Activated CD8-positive, alpha-beta T cell treated with anti-CD3 and anti-CD28 coated beads for 36 hours (primary cell): Measurements from ENCODE around the gene SGTA. TPM values are rescaled to one million over a fixed set of nuclear protein-coding genes. Genes with fewer than 3 reads are reported as not detected.

Experiments used
- ATAC-seq: fragments of 200-7000 bp; cut with Tn5 transposase; one replicate; pipeline ENCODE4 v1.10.0; 2021; ENCODE audit warnings: mild to moderate bottlenecking, moderate library complexity
- CTCF ChIA-PET: fragments of 350-600 bp; sonication (Branson Sonifier 250); formaldehyde crosslinking; loops from one replicate; lab custom pipeline; 2021; ENCODE audit warnings: antibody characterized with exemption; lab: Charles Lee
- POLR2A ChIA-PET: fragments of 350-600 bp; sonication (Branson Sonifier 250); formaldehyde crosslinking; loops from one replicate; lab custom pipeline; 2021; ENCODE audit warnings: antibody characterized with exemption; lab: Charles Lee
- DNase-seq: peaks from one replicate; pipeline ENCODE4 v3.0.0-alpha.2; 2020
- H3K27ac Mint-ChIP-seq: one replicate; pipeline ENCODE4 v1.8.0; 2021; ENCODE audit warnings: mild to moderate bottlenecking, mixed read lengths
- H3K27me3 Mint-ChIP-seq: one replicate; pipeline ENCODE4 v1.8.0; 2021; ENCODE audit warnings: mixed read lengths
- H3K36me3 Mint-ChIP-seq: one replicate; pipeline ENCODE4 v1.8.0; 2021; ENCODE audit warnings: low read depth, mixed read lengths
- H3K4me1 Mint-ChIP-seq: one replicate; pipeline ENCODE4 v1.8.0; 2021; ENCODE audit warnings: low read depth, mixed read lengths
- H3K4me3 Mint-ChIP-seq: one replicate; pipeline ENCODE4 v1.8.0; 2021; ENCODE audit warnings: mild to moderate bottlenecking, moderate library complexity, mixed read lengths
- H3K9me3 Mint-ChIP-seq: one replicate; pipeline ENCODE4 v1.8.0; 2021; ENCODE audit warnings: mixed read lengths
- intact Hi-C: fragments of 100-400 bp; cut with micrococcal nuclease; formaldehyde crosslinking; loops from one replicate; pipeline ENCODE4 v1.10.0; 2022
- total RNA-seq, 2 experiments: library from RNA; stranded (reverse); gene quantifications; one replicate each; pipeline ENCODE4 v1.2.3, GENCODE V29; 2021
- TF ChIP-seq, protein P1 (sequence below): fragments of 200-600 bp; IDR thresholded peaks from one replicate; pipeline ENCODE4 v1.8.0; 2022; ENCODE audit warnings: antibody characterized with exemption, mild to moderate bottlenecking

SGTA gene
- total RNA-seq, 2 experiments from 2014 or later, result 53.4 to 60.8 TPM

DNA sequence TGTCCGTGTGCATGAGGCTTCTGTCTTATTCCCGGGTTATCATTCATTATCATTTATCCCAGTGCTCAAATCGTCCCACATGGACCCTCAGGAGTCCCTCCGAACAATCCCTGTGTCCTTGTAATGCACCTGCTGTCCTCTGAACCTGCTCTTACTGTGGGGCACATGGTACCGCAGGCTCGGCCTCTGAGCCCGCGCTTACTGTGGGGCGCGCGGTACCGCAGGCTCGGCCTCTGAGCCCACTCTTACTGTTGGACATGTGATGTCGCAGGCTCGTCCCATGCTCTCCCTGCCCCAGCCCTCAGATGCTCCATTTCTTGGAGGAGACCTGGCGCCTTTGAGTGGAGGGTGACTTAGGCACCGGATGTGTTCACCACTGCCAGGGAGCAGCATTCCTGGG lies 19.8 kb upstream of the SGTA start:
- DNase-seq, result no peak
- Mint-ChIP-seq H3K4me3 (no peak overlapping the region), H3K9me3 (no peaks in the 10 kb centered on the region), H3K4me1 (peaks cover 5% of the 10 kb centered on the region), H3K27me3 (no peaks in the 10 kb centered on the region), H3K36me3 (peaks cover 22% of the 10 kb centered on the region), H3K27ac (no peak overlapping the region)
- TF ChIP-seq, protein P1, sequence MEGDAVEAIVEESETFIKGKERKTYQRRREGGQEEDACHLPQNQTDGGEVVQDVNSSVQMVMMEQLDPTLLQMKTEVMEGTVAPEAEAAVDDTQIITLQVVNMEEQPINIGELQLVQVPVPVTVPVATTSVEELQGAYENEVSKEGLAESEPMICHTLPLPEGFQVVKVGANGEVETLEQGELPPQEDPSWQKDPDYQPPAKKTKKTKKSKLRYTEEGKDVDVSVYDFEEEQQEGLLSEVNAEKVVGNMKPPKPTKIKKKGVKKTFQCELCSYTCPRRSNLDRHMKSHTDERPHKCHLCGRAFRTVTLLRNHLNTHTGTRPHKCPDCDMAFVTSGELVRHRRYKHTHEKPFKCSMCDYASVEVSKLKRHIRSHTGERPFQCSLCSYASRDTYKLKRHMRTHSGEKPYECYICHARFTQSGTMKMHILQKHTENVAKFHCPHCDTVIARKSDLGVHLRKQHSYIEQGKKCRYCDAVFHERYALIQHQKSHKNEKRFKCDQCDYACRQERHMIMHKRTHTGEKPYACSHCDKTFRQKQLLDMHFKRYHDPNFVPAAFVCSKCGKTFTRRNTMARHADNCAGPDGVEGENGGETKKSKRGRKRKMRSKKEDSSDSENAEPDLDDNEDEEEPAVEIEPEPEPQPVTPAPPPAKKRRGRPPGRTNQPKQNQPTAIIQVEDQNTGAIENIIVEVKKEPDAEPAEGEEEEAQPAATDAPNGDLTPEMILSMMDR, result no peak
- ChIA-PET CTCF (no interaction called here), POLR2A (no interaction called here)
- intact Hi-C loops, result no loop called here
- no peak for ATAC-seq

GRCh38 chr19:2800506-2800905 lies 17.4 kb upstream of the SGTA start:
- ATAC-seq, result no peak
- H3K4me1 Mint-ChIP-seq, result peaks cover 5% of the 10 kb centered on the region
- DNase-seq, result no peak
- POLR2A ChIA-PET, result no interaction called here
- H3K27me3 Mint-ChIP-seq, result no peaks in the 10 kb centered on the region
- CTCF ChIA-PET, result interaction anchor here (1.1 kb wide), 1 partner anchor 51 kb away, joined by 4 read pairs; no protein-coding TSS in a partner anchor
- TF ChIP-seq, protein P1, result no peak
- H3K9me3 Mint-ChIP-seq, result no peaks in the 10 kb centered on the region
- H3K36me3 Mint-ChIP-seq, result peaks cover 31% of the 10 kb centered on the region
- no peak overlapping the region for H3K4me3 Mint-ChIP-seq
- no peak overlapping the region for H3K27ac Mint-ChIP-seq
- intact Hi-C loops, result no loop called here

- intact Hi-C loops, result no loop called here
- Mint-ChIP-seq H3K9me3 (no peaks in the 10 kb centered on the region), H3K4me1 (peaks cover 5% of the 10 kb centered on the region), H3K27me3 (no peaks in the 10 kb centered on the region), H3K36me3 (peaks cover 32% of the 10 kb centered on the region), H3K27ac (no peak overlapping the region), H3K4me3 (no peak overlapping the region)
- DNase-seq, result no peak
- ChIA-PET POLR2A (interaction anchor here (0.6 kb wide), 1 partner anchor 497 kb away, joined by 3 read pairs; no protein-coding TSS in a partner anchor), CTCF (interaction anchor here (1.1 kb wide), 1 partner anchor 20 kb away, joined by 3 read pairs; the partner anchor contains the start of gene ZNF554)
- no peak for ATAC-seq
- TF ChIP-seq, protein P1, result no peak
Observed at GRCh38 chr19:2799273-2800020, 16.4 kb upstream of the SGTA start.

DNA sequence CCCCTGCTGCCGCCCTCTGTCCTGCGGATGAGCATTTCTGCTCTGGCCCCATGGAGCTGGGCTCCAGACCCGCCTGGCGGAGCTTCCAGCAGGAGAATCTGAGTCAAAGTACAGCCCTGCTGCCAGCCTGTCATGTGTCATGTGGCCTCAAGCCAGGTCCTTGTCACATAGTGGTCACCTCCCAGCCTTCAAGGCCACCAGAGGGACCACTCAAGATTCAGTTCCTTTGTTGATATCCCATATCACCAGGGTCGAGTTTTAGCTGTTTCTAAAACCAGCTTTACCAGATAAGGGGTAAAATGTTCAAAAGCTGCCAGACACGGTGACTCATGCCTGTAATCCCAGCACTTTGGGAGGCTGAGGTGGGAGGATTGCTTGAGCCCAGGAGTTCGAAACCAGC lies 15.7 kb upstream of the SGTA start:
- Mint-ChIP-seq H3K36me3 (peaks cover 35% of the 10 kb centered on the region), H3K4me3 (no peak overlapping the region), H3K27ac (no peak overlapping the region), H3K9me3 (no peaks in the 10 kb centered on the region), H3K4me1 (peaks cover under 1% of the 10 kb centered on the region), H3K27me3 (no peaks in the 10 kb centered on the region)
- intact Hi-C loops, result no loop called here
- ATAC-seq (no peak), DNase-seq (no peak)
- ChIA-PET CTCF (interaction anchor here (1.1 kb wide), 1 partner anchor 21 kb away, joined by 3 read pairs; the partner anchor contains the start of gene ZNF554), POLR2A (interaction anchor here (0.6 kb wide), 1 partner anchor 497 kb away, joined by 3 read pairs; no protein-coding TSS in a partner anchor)
- TF ChIP-seq, protein P1, result no peak

DNA sequence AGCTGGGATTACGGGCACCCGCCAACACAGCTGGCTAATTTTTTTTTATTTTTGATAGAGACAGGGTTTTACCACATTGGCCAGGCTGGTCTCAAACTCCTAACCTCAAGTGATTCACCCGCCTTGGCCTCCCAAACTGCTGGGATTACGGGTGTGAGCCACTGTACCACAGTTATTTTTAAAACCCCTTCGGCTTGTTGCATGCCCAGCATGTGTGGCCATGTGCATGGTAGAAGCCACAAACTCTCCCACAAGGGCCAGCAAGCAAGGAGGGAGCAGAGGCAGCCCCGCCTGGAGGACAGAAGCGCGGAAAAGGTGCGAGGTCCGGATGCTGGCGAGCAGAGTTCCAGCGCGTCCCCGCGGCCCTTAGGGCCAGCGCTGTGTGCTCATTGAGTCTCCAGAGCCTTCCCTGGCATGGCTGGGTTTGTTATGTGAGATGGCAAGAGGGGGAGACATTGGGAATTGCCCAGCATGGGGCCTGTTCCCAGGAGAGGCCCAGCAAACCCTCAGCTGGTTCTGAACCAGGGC lies 15.1 kb upstream of the SGTA start:
- H3K9me3 Mint-ChIP-seq, result no peaks in the 10 kb centered on the region
- H3K36me3 Mint-ChIP-seq, result peaks cover 39% of the 10 kb centered on the region
- ChIA-PET POLR2A (no interaction called here), CTCF (no interaction called here)
- no peaks in the 10 kb centered on the region for H3K27me3 Mint-ChIP-seq
- ATAC-seq (no peak), DNase-seq (no peak)
- TF ChIP-seq, protein P1, result no peak
- intact Hi-C loops, result no loop called here
- H3K4me1 Mint-ChIP-seq, result no peaks in the 10 kb centered on the region
- no peak overlapping the region for H3K27ac Mint-ChIP-seq
- H3K4me3 Mint-ChIP-seq, result no peak overlapping the region
